ENCODE measurements around the gene HTT.

HTT gene

DNA sequence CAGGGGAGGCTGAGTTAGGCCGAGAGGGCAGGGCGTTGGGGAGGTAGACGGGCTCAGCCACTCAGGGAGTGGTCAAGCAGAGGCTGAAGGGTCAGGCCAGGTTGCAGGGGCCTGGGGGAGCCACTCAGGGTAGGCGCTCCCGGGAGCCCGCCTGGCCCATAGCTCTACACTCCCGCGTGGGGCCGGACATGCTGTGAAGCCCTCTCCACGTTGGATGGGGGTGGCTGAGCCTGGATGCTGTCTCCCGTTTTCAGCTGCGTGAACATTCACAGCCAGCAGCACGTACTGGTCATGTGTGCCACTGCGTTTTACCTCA, 160.5 kb downstream of the HTT start:
- Histone ChIP-seq H3K4me3 (replicated peaks; ENCODE audit: low read depth, low read length) (no peak overlapping the region), H3K36me3 (ENCODE audit: control insufficient read depth, insufficient read depth, low read length) (peaks cover 79% of the 10 kb centered on the region), H3K27me3 (replicated peaks; ENCODE audit: control insufficient read depth, insufficient read depth, low read length) (no peaks in the 10 kb centered on the region)
- DNase-seq (ENCODE audit: extremely low read depth, insufficient read length): no peak
- TF ChIP-seq, protein P1, sequence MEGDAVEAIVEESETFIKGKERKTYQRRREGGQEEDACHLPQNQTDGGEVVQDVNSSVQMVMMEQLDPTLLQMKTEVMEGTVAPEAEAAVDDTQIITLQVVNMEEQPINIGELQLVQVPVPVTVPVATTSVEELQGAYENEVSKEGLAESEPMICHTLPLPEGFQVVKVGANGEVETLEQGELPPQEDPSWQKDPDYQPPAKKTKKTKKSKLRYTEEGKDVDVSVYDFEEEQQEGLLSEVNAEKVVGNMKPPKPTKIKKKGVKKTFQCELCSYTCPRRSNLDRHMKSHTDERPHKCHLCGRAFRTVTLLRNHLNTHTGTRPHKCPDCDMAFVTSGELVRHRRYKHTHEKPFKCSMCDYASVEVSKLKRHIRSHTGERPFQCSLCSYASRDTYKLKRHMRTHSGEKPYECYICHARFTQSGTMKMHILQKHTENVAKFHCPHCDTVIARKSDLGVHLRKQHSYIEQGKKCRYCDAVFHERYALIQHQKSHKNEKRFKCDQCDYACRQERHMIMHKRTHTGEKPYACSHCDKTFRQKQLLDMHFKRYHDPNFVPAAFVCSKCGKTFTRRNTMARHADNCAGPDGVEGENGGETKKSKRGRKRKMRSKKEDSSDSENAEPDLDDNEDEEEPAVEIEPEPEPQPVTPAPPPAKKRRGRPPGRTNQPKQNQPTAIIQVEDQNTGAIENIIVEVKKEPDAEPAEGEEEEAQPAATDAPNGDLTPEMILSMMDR (IDR thresholded peaks at IDR 0.05; ENCODE audit: insufficient read depth, low read length, poor library complexity, severe bottlenecking): no peak

DNA sequence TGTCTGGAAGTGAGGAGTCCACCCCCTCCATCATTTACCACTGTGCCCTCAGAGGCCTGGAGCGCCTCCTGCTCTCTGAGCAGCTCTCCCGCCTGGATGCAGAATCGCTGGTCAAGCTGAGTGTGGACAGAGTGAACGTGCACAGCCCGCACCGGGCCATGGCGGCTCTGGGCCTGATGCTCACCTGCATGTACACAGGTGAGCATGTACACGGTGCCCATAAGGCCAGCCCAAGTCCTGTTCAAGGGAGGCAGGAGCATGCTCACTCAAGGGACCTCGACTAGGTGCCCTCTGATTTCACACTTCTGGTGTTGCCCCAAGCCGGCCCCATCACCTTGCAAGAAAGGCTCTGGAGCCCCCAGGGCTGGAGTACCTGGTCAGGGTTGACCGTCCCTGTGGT, 161.1 kb downstream of the HTT start:
- DNase-seq (ENCODE audit: extremely low read depth, insufficient read length): no peak
- Histone ChIP-seq H3K4me3 (replicated peaks; ENCODE audit: low read depth, low read length) (no peak overlapping the region), H3K27me3 (replicated peaks; ENCODE audit: control insufficient read depth, insufficient read depth, low read length) (no peaks in the 10 kb centered on the region), H3K36me3 (ENCODE audit: control insufficient read depth, insufficient read depth, low read length) (peaks cover 80% of the 10 kb centered on the region)
- TF ChIP-seq, protein P1 (IDR thresholded peaks at IDR 0.05; ENCODE audit: insufficient read depth, low read length, poor library complexity, severe bottlenecking): no peak

DNA sequence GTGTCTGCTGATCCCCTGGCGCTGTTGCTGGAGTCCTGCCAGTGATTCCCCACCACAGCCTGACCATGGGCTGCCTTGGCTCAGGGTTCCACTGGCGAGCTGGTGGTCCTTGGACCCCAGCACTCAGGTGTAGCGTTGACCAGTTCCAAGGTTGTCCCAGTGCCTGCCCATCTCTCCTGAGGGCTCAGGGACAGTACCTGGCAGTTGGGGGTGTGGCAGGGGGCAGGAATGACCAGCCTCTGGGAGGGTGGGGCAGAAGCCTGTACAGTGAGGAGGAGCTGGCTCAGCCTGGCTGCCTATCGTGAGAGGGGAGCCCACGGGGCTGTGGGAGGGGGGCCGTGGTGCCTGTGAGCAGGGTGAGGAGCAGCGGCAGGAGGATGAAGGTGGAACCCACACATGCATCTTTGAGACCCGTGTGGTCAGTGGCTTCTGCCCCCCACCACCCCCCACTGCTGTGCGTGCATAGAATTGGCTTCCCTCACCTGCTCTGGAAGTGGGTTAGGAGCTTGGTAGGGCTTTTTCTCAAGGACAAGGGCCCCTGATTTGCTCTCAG, 161.9 kb downstream of the HTT start:
- TF ChIP-seq, protein P1 (IDR thresholded peaks at IDR 0.05; ENCODE audit: insufficient read depth, low read length, poor library complexity, severe bottlenecking): no peak
- Histone ChIP-seq H3K27me3 (replicated peaks; ENCODE audit: control insufficient read depth, insufficient read depth, low read length) (no peaks in the 10 kb centered on the region), H3K36me3 (ENCODE audit: control insufficient read depth, insufficient read depth, low read length) (peaks cover 74% of the 10 kb centered on the region), H3K4me3 (replicated peaks; ENCODE audit: low read depth, low read length) (no peak overlapping the region)
- DNase-seq (ENCODE audit: extremely low read depth, insufficient read length): no peak

DNA sequence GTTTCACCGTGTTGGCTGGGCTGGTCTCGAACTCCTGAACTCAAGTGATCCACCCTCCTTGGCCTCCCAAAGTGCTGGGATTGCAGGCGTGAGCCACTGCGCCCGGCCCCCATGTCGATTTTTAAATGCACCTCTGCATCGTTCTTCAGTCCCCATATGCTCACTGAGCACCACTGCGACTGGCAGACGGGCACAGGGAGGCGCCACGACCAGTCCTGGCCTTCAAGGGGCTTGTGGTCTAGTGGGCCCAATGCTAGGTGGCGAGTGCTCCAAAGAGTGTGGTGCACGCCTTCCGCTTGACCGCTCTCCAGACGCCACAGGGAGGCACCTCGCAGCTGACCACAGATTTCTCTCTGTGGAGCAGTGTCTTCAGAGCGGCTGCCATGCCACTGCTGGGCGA, 162.8 kb downstream of the HTT start:
- TF ChIP-seq, protein P1 (IDR thresholded peaks at IDR 0.05; ENCODE audit: insufficient read depth, low read length, poor library complexity, severe bottlenecking): no peak
- no peaks in the 10 kb centered on the region for H3K27me3 ChIP-seq (replicated peaks; ENCODE audit: control insufficient read depth, insufficient read depth, low read length)
- DNase-seq (ENCODE audit: extremely low read depth, insufficient read length): no peak
- peaks cover 69% of the 10 kb centered on the region for H3K36me3 ChIP-seq (ENCODE audit: control insufficient read depth, insufficient read depth, low read length)
- no peak overlapping the region for H3K4me3 ChIP-seq (replicated peaks; ENCODE audit: low read depth, low read length)

DNA sequence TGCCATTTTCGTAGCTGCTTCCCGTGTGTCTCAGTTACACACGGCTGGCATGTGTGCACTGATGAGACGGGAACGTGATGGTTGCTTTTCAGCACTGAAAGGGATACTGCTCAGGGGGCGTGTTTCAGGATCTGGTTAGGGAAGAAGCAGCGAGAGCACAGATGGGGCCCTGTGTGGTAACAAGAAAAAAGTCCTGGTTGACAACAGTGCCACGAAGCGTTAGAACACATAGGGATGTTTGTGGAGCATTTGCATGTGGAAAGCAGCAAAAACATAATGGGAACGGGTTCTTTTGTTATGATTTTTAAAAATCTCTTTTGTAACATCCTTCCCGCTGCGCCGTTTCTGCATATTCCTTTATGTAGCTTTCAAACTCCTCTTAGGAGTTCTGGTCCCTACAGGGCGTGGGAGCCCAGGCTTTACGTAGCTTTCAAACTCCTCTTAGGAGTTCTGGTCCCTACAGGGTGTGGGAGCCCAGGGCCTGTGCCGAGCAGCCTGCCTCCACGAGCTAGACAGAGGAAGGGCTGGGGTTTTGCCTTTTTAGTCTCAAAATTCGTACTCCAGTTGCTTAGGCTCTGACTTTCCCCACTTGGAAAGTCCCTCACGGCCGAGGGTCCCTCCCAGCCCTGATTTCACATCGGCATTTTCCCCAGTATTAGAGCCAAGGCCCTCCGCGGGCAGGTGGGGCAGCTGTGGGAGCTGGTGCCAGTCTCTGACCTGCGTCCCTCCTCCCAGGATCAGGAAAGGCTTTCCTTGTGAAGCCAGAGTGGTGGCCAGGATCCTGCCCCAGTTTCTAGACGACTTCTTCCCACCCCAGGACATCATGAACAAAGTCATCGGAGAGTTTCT, 163.5 kb downstream of the HTT start:
- no peak overlapping the region for H3K4me3 ChIP-seq (replicated peaks; ENCODE audit: low read depth, low read length)
- DNase-seq (ENCODE audit: extremely low read depth, insufficient read length): no peak
- TF ChIP-seq, protein P1 (IDR thresholded peaks at IDR 0.05; ENCODE audit: insufficient read depth, low read length, poor library complexity, severe bottlenecking): no peak
- no peaks in the 10 kb centered on the region for H3K27me3 ChIP-seq (replicated peaks; ENCODE audit: control insufficient read depth, insufficient read depth, low read length)
- peaks cover 63% of the 10 kb centered on the region for H3K36me3 ChIP-seq (ENCODE audit: control insufficient read depth, insufficient read depth, low read length)
